Activated T-cell treated with anti-CD3 and anti-CD28 coated beads, Interleukin-2, amount 50 U/mL, for 4 hours (primary cell): ENCODE data around the gene ASL. TPM values are rescaled to one million over a fixed set of nuclear protein-coding genes. Genes with fewer than 3 reads are reported as not detected.
A peak's percentile ranks its signal among the peaks of the same experiment; 100 is the strongest.
"Not testable (repeated sequence)": the region's sequence is repeated elsewhere in the genome, so short reads cannot be mapped to it uniquely, and the experiment has no call there.

Experiments
- ATAC-seq, 2 donors: fragments of 200-7000 bp; cut with Tn5 transposase; one replicate each; pipeline ENCODE4 v1.10.0; 2021
- DNase-seq: peaks from one replicate; pipeline ENCODE4 v3.0.0-alpha.2; 2020
- H3K27me3 Mint-ChIP-seq: one replicate; pipeline ENCODE4 v1.8.0; 2021; ENCODE audit warnings: low read depth, mixed read lengths
- H3K36me3 Mint-ChIP-seq: one replicate; pipeline ENCODE4 v1.8.0; 2022; ENCODE audit warnings: mixed read lengths; ENCODE audit not compliant: insufficient read depth
- H3K4me1 Mint-ChIP-seq: one replicate; pipeline ENCODE4 v1.8.0; 2021; ENCODE audit warnings: low read depth, mixed read lengths
- H3K4me3 Mint-ChIP-seq: one replicate; pipeline ENCODE4 v1.8.0; 2021; ENCODE audit warnings: mild to moderate bottlenecking, moderate library complexity, mixed read lengths
- H3K9me3 Mint-ChIP-seq: one replicate; pipeline ENCODE4 v1.8.0; 2021; ENCODE audit warnings: mixed read lengths
- total RNA-seq, 3 donors: library from RNA; stranded (reverse); gene quantifications; one replicate each; pipeline ENCODE4 v1.2.1, GENCODE V29; 2021

The ASL gene
- total RNA-seq, 3 donors from 2014 or later: 7.3 to 11.7 (median 9.6) TPM

GRCh38 chr7:66095010-66095409 lies 19.4 kb downstream of the ASL start:
- ATAC-seq (no peak), DNase-seq (no peak)
- Mint-ChIP-seq H3K4me3 (no peak overlapping the region), H3K4me1 (peaks cover 5% of the 10 kb centered on the region), H3K27me3 (no peaks in the 10 kb centered on the region), H3K9me3 (no peaks in the 10 kb centered on the region), H3K36me3 (no peaks in the 10 kb centered on the region)

GRCh38 chr7:66099232-66099550 lies 23.6 kb downstream of the ASL start:
- no peak for ATAC-seq
- Mint-ChIP-seq H3K9me3 (no peaks in the 10 kb centered on the region), H3K4me3 (no peak overlapping the region), H3K27me3 (no peaks in the 10 kb centered on the region), H3K36me3 (no peaks in the 10 kb centered on the region), H3K4me1 (peaks cover 10% of the 10 kb centered on the region)
- DNase-seq: no peak

- ATAC-seq (peak; percentile 87 to 89), DNase-seq (peak; percentile 15)
- Mint-ChIP-seq H3K9me3 (no peaks in the 10 kb centered on the region), H3K4me1 (peaks cover 10% of the 10 kb centered on the region), H3K36me3 (no peaks in the 10 kb centered on the region), H3K27me3 (no peaks in the 10 kb centered on the region), H3K4me3 (peak overlapping the region; percentile 71)
Measured at GRCh38 chr7:66099551-66100407, 24.2 kb downstream of the ASL start.

- Mint-ChIP-seq H3K9me3 (no peaks in the 10 kb centered on the region), H3K4me3 (peak overlapping the region; percentile 71), H3K4me1 (peaks cover 10% of the 10 kb centered on the region), H3K27me3 (no peaks in the 10 kb centered on the region), H3K36me3 (no peaks in the 10 kb centered on the region)
- DNase-seq (no peak), ATAC-seq (no peak)
Measured at GRCh38 chr7:66100408-66101050, 24.9 kb downstream of the ASL start.

- not testable (repeated sequence) for DNase-seq, H3K27me3 Mint-ChIP-seq, ATAC-seq, H3K36me3 Mint-ChIP-seq, H3K9me3 Mint-ChIP-seq, H3K4me3 Mint-ChIP-seq
- peaks cover 10% of the 10 kb centered on the region for H3K4me1 Mint-ChIP-seq
Measured at GRCh38 chr7:66102168-66102567, 26.5 kb downstream of the ASL start.

- not testable (repeated sequence) for ATAC-seq, DNase-seq, H3K36me3 Mint-ChIP-seq, H3K9me3 Mint-ChIP-seq, H3K27me3 Mint-ChIP-seq, H3K4me3 Mint-ChIP-seq
- peaks cover 10% of the 10 kb centered on the region for H3K4me1 Mint-ChIP-seq
Measured at GRCh38 chr7:66103994-66104393, 28.4 kb downstream of the ASL start.

GRCh38 chr7:66105263-66105748 lies 29.7 kb downstream of the ASL start:
- Mint-ChIP-seq H3K4me1 (peaks cover 2% of the 10 kb centered on the region), H3K36me3 (no peaks in the 10 kb centered on the region), H3K27me3 (no peaks in the 10 kb centered on the region), H3K9me3 (no peaks in the 10 kb centered on the region), H3K4me3 (no peak overlapping the region)
- ATAC-seq: no peak
- DNase-seq: no peak

- not testable (repeated sequence) for DNase-seq, H3K9me3 Mint-ChIP-seq, H3K4me1 Mint-ChIP-seq, H3K27me3 Mint-ChIP-seq, H3K36me3 Mint-ChIP-seq, H3K4me3 Mint-ChIP-seq, ATAC-seq
Measured at GRCh38 chr7:66108410-66108809, 32.8 kb downstream of the ASL start.

- peaks cover 2% of the 10 kb centered on the region for H3K36me3 Mint-ChIP-seq
- no peaks in the 10 kb centered on the region for H3K27me3 Mint-ChIP-seq
- peak overlapping the region; percentile 3 for H3K4me3 Mint-ChIP-seq
- ATAC-seq (no peak), DNase-seq (no peak)
- H3K9me3 Mint-ChIP-seq: no peaks in the 10 kb centered on the region
- peaks cover 13% of the 10 kb centered on the region for H3K4me1 Mint-ChIP-seq
Measured at GRCh38 chr7:66110856-66111255, 35.2 kb downstream of the ASL start.

GRCh38 chr7:66114743-66115649 lies 39.4 kb downstream of the ASL start, which contains the start of gene CRCP:
TSS of gene CRCP (plus strand) at chr7:66114847. CDS start at chr7:66114963, 116 bp downstream.
- H3K36me3 Mint-ChIP-seq: peaks cover 19% of the 10 kb centered on the region
- peaks cover 49% of the 10 kb centered on the region for H3K4me1 Mint-ChIP-seq

GRCh38 chr7:66116680-66117420 lies 41.2 kb downstream of the ASL start:
- peaks cover 51% of the 10 kb centered on the region for H3K4me1 Mint-ChIP-seq

More at GRCh38 chr7:66114743-66115649, 39.4 kb downstream of the ASL start, which contains the start of gene CRCP:
- DNase-seq (peak; percentile 78), ATAC-seq (peak; percentile 94 to 95)
- Mint-ChIP-seq H3K27me3 (no peaks in the 10 kb centered on the region), H3K4me3 (peak within 1 kb of the TSS; percentile 99), H3K9me3 (no peaks in the 10 kb centered on the region)

GRCh38 chr7:66118603-66119002 lies 43.0 kb downstream of the ASL start:
- no peak for ATAC-seq
- Mint-ChIP-seq H3K9me3 (no peaks in the 10 kb centered on the region), H3K4me1 (peaks cover 61% of the 10 kb centered on the region), H3K4me3 (no peak overlapping the region), H3K36me3 (peaks cover 19% of the 10 kb centered on the region), H3K27me3 (no peaks in the 10 kb centered on the region)
- no peak for DNase-seq

More at GRCh38 chr7:66116680-66117420, 41.2 kb downstream of the ASL start:
- not testable (repeated sequence) for DNase-seq, ATAC-seq, H3K9me3 Mint-ChIP-seq, H3K27me3 Mint-ChIP-seq
- peak overlapping the region; percentile 99 for H3K4me3 Mint-ChIP-seq
- peaks cover 19% of the 10 kb centered on the region for H3K36me3 Mint-ChIP-seq

GRCh38 chr7:66119245-66119850 lies 43.7 kb downstream of the ASL start:
- Mint-ChIP-seq H3K9me3 (no peaks in the 10 kb centered on the region), H3K36me3 (peaks cover 19% of the 10 kb centered on the region), H3K4me1 (peaks cover 62% of the 10 kb centered on the region), H3K4me3 (no peak overlapping the region), H3K27me3 (no peaks in the 10 kb centered on the region)
- ATAC-seq (no peak), DNase-seq (no peak)
